Activated T-cell treated with anti-CD3 and anti-CD28 coated beads, Interleukin-2, amount 50 U/mL, for 72 hours (primary cell): ENCODE data around the gene CASP9. TPM values are rescaled to one million over a fixed set of nuclear protein-coding genes. Genes with fewer than 3 reads are reported as not detected.
A peak's percentile ranks its signal among the peaks of the same experiment; 100 is the strongest.
"Not testable (repeated sequence)": the region's sequence is repeated elsewhere in the genome, so short reads cannot be mapped to it uniquely, and the experiment has no call there.

Source experiments
- ATAC-seq, 2 donors: fragments of 150-1000 bp; cut with Tn5 transposase; replicated peaks in 1 of 2; 2 replicates each; pipeline ENCODE4 v1.10.0; 2021; ENCODE audit warnings: moderate library complexity in 2 of 2, mild to moderate bottlenecking in 1 of 2
- DNase-seq, 2 donors: peaks; one replicate each; pipeline ENCODE4 v3.0.0; 2021 to 2022; ENCODE audit warnings: mixed read lengths in 1 of 2
- H3K27ac Mint-ChIP-seq: one replicate; pipeline ENCODE4 v1.8.0; 2022; ENCODE audit warnings: mild to moderate bottlenecking, moderate library complexity, mixed read lengths
- H3K27me3 Mint-ChIP-seq: one replicate; pipeline ENCODE4 v1.8.0; 2022; ENCODE audit warnings: low read depth, mixed read lengths
- H3K36me3 Mint-ChIP-seq, 2 donors: one replicate each; pipeline ENCODE4 v1.8.0; 2022; ENCODE audit warnings: mixed read lengths in 2 of 2, mild to moderate bottlenecking in 1 of 2; ENCODE audit not compliant: insufficient read depth in 2 of 2
- H3K4me1 Mint-ChIP-seq: one replicate; pipeline ENCODE4 v1.8.0; 2022; ENCODE audit warnings: low read depth, mixed read lengths
- H3K4me3 Mint-ChIP-seq, 2 donors: one replicate each; pipeline ENCODE4 v1.8.0; 2022; ENCODE audit warnings: mild to moderate bottlenecking in 2 of 2, mixed read lengths in 2 of 2, moderate library complexity in 2 of 2
- H3K9me3 Mint-ChIP-seq, 2 donors: one replicate each; pipeline ENCODE4 v1.8.0; 2022; ENCODE audit warnings: mixed read lengths in 2 of 2
- total RNA-seq, 2 donors: library from RNA; stranded (reverse); gene quantifications; one replicate each; pipeline ENCODE4 v1.2.3, GENCODE V29; 2022

Gene CASP9
- total RNA-seq, 2 donors from 2014 or later = 13.4 to 16.3 TPM

DNA sequence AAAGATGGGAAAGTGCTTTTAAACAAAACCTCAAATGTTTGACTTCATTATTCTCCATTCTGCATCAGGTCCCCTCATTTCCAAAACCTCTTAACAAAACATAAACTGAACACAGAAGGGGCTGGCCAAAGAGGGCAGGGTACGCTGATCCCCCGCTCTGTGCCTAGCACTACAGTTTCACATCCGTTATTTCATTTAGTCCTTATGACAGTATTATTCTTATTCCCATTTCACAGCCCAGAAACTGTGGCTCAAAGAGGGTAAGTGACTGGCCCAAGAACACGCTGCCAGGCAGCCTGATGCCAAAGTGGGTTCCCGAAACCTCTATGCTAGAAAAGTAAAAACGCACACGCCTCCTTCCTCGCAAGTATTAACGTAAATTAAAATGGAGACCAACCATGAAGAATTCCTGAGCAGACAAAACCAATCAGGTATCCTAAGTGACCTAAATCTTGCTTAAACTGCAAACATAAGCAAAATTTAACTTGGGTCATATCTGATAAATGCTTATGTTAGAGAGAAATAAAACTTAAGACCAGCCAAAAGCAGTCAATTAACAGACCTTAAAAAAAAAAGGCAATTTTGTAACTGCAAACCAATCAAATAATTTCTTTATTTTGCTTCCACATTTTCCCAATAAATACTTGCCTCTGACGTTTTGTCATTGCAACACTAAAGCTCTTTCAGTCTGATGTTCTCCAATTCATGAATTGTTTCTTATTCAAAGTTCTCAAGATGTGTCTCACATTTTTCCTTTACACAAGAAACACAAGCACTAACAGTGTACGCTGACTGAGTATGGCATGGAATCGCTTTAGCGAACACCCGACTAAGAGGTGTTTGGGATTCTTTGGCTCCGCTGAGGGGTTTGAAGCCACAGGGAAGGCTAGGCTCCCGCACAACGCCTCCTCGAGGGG is 653 bp downstream of the CASP9 start:
- peak overlapping the region; percentile 88 to 93 for H3K4me3 Mint-ChIP-seq
- ATAC-seq (no peak), DNase-seq (no peak)
- H3K27ac Mint-ChIP-seq = peak overlapping the region; percentile 35
- no peaks in the 10 kb centered on the region for H3K9me3 Mint-ChIP-seq
- no peaks in the 10 kb centered on the region for H3K36me3 Mint-ChIP-seq
- peaks cover 46% of the 10 kb centered on the region for H3K4me1 Mint-ChIP-seq
- no peaks in the 10 kb centered on the region for H3K27me3 Mint-ChIP-seq

DNA sequence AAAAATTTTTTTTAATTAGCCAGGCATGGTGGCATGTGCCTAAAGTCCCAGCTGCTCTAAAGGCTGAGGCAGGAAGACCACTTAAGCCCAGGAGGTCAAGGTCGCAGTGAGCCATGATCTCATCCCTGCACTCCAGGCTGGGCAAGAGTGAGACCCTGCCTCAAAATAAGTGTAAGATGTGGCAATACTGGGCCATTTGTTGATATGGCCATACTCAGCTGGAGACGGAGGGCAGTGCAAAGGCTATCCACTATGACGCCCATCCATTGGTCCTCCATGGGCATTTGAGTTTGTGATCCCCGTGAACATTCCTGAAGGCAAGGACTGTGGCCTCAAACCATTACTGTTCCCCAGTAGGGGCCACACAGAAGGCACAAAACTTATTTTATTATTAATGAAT is 1.5 kb downstream of the CASP9 start:
- Mint-ChIP-seq H3K9me3 (no peaks in the 10 kb centered on the region), H3K36me3 (no peaks in the 10 kb centered on the region), H3K27me3 (no peaks in the 10 kb centered on the region), H3K4me1 (peaks cover 38% of the 10 kb centered on the region), H3K4me3 (no peak overlapping the region), H3K27ac (no peak overlapping the region)
- DNase-seq = no peak
- no peak for ATAC-seq

- not testable (repeated sequence) for ATAC-seq, H3K36me3 Mint-ChIP-seq, DNase-seq, H3K27me3 Mint-ChIP-seq, H3K9me3 Mint-ChIP-seq, H3K27ac Mint-ChIP-seq
- Mint-ChIP-seq H3K4me1 (peaks cover 34% of the 10 kb centered on the region), H3K4me3 (peak overlapping the region in 1 of 2 donors; percentile 27)
Observed at GRCh38 chr1:15521206-15521906, 2.7 kb downstream of the CASP9 start.

DNA sequence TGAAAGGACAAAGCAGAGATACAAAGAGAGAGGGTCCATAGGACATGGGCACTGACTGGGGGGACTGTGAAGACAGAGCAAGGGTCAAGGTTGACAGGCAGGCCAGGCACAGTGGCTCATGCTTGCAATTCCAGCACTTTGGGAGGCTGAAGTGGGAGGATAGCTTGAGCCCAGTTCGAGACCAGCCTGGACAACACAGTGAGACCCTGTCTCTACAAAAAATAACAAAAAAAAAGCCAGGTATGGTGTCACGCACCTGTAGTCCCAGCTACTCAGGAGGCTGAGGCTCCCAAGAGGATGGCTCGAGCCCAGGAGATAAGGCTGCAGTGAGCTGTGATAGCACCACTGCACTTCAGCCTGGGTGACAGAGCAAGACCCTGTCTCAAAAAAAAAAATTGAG is 4.4 kb downstream of the CASP9 start:
- no peaks in the 10 kb centered on the region for H3K9me3 Mint-ChIP-seq
- ATAC-seq = no peak

DNA sequence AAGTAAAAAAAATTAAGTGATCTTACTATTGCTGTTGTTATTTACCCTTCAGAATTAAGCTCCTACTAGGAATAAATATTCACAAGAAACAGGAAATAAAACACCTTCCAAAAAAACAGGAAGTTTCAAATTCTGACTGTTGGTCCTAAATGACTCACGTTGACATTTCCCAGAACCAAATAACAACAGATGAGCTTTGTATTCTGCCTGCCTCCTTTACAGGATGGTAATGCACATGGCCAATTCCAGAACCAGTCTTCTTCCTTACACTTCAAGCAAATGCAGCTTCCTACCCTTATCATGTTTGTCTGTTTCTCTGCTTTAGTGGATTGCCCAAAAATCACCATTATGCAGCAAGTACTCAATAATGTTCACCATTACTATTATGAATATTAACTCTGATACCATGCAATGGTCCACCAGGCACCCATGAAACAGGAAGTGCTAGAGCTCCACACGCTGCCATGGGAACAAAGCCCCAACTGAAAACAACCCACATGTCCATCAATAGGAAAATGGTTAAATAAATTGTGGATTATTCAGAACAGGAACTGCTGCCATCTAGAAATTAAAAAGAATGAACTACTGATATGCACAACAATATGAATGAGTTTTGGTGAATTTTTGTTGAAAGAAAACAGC is 8.9 kb downstream of the CASP9 start:
- DNase-seq (no peak), ATAC-seq (no peak)
- Mint-ChIP-seq H3K27me3 (no peaks in the 10 kb centered on the region), H3K4me3 (peak overlapping the region; percentile 38 to 51), H3K9me3 (no peaks in the 10 kb centered on the region), H3K27ac (peak overlapping the region; percentile 30), H3K36me3 (peaks cover 4% of the 10 kb centered on the region in 2 donors), H3K4me1 (peaks cover 18% of the 10 kb centered on the region)

More for the DNA sequence above, 4.4 kb downstream of the CASP9 start:
- H3K36me3 Mint-ChIP-seq = peaks cover 0 to 4% of the 10 kb centered on the region in 2 donors
- no peak for DNase-seq
- no peak overlapping the region for H3K4me3 Mint-ChIP-seq
- H3K27ac Mint-ChIP-seq = no peak overlapping the region
- H3K4me1 Mint-ChIP-seq = peaks cover 34% of the 10 kb centered on the region
- no peaks in the 10 kb centered on the region for H3K27me3 Mint-ChIP-seq

GRCh38 chr1:15514557-15514956 is 9.5 kb downstream of the CASP9 start:
- H3K4me3 Mint-ChIP-seq = peak overlapping the region in 1 of 2 donors; percentile 15
- not testable (repeated sequence) for H3K36me3 Mint-ChIP-seq, H3K9me3 Mint-ChIP-seq, H3K27me3 Mint-ChIP-seq, DNase-seq, ATAC-seq
- peak overlapping the region; percentile 80 for H3K27ac Mint-ChIP-seq
- peaks cover 18% of the 10 kb centered on the region for H3K4me1 Mint-ChIP-seq

- no peak overlapping the region for H3K4me3 Mint-ChIP-seq
- peaks cover 18% of the 10 kb centered on the region for H3K4me1 Mint-ChIP-seq
- peaks cover 4% of the 10 kb centered on the region in 2 donors for H3K36me3 Mint-ChIP-seq
- H3K9me3 Mint-ChIP-seq = no peaks in the 10 kb centered on the region
- ATAC-seq (no peak), DNase-seq (no peak)
- H3K27ac Mint-ChIP-seq = peak overlapping the region; percentile 80
- no peaks in the 10 kb centered on the region for H3K27me3 Mint-ChIP-seq
Observed at GRCh38 chr1:15513919-15514318, 10.1 kb downstream of the CASP9 start.

DNA sequence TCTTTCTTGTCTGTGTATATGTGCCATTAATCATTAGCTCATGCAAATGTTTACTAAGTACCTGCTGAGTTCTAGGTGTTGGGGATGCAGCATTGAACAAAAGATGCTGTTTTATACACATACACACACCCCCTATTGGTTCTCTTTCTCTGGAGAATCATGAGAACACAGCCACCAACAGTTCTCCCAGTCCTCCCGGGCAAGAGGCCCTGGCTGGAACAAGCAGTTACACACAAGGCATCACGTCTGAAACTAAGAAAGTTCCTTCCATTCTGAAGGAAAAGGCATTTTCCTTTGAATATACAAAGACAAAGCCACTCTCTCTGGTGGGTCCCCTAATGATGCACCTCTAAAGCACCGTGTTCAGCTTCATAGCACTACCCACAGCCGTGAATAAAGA is 10.8 kb downstream of the CASP9 start:
- peaks cover 18% of the 10 kb centered on the region for H3K4me1 Mint-ChIP-seq
- DNase-seq (no peak), ATAC-seq (no peak)
- H3K4me3 Mint-ChIP-seq = no peak overlapping the region
- H3K27me3 Mint-ChIP-seq = no peaks in the 10 kb centered on the region
- H3K27ac Mint-ChIP-seq = no peak overlapping the region
- H3K36me3 Mint-ChIP-seq = peaks cover 4% of the 10 kb centered on the region in 2 donors
- H3K9me3 Mint-ChIP-seq = no peaks in the 10 kb centered on the region

GRCh38 chr1:15510611-15511405 is 13.2 kb downstream of the CASP9 start:
- DNase-seq (no peak), ATAC-seq (no peak)
- Mint-ChIP-seq H3K27me3 (no peaks in the 10 kb centered on the region), H3K4me1 (peaks cover 18% of the 10 kb centered on the region), H3K36me3 (peaks cover 0 to 4% of the 10 kb centered on the region in 2 donors), H3K4me3 (no peak overlapping the region), H3K27ac (no peak overlapping the region), H3K9me3 (no peaks in the 10 kb centered on the region)

DNA sequence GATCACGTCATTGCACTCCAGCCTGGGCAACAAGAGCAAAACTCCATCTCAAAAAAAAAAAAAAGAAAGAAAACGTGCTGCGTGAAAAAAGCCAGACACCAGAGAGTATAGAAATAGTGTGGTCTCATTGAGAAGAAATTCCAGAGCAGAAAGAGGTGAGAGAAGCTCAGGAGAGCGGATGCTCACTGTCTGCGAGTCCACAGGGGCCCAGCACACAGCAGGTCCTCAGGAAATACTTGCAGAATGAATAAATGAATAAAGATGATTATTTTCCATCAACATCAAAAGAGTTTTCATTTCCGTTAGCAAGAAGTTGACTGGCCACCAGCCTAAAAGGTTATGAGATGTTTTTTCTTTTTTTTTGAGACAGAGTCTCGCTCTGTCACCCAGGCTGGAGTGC is 14.4 kb downstream of the CASP9 start:
- Mint-ChIP-seq H3K36me3 (peaks cover 0 to 4% of the 10 kb centered on the region in 2 donors), H3K4me3 (no peak overlapping the region), H3K27me3 (no peaks in the 10 kb centered on the region), H3K27ac (no peak overlapping the region), H3K9me3 (no peaks in the 10 kb centered on the region), H3K4me1 (peaks cover 7% of the 10 kb centered on the region)
- no peak for DNase-seq
- ATAC-seq = no peak

GRCh38 chr1:15508700-15509487 is 15.1 kb downstream of the CASP9 start:
- Mint-ChIP-seq H3K27me3 (no peaks in the 10 kb centered on the region), H3K27ac (no peak overlapping the region), H3K36me3 (peaks cover 0 to 4% of the 10 kb centered on the region in 2 donors), H3K4me3 (no peak overlapping the region), H3K9me3 (no peaks in the 10 kb centered on the region), H3K4me1 (peaks cover under 1% of the 10 kb centered on the region)
- no peak for DNase-seq
- ATAC-seq = no peak

DNA sequence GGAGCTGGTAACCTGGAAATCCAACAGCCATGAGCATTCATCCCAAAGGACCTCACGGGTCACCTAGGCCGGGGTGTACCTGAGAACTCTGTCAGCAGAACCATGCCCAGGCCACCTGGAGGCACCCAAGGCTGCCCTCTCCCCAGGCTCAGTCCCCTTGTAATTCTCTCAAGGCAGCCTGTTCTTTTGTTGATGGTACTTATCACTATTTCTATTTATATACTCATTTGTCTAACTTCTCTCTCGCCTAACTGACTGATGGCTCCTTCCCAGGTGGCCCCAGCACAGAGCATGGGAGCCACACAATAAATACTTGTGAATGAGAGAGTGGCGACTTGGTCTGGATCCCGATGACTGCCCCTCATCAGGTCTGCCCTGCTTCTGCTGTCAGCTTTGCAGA is 16.7 kb downstream of the CASP9 start:
- H3K27ac Mint-ChIP-seq = no peak overlapping the region
- no peak for DNase-seq
- ATAC-seq = no peak
- no peaks in the 10 kb centered on the region for H3K4me1 Mint-ChIP-seq
- H3K9me3 Mint-ChIP-seq = no peaks in the 10 kb centered on the region
- peaks cover 0 to 4% of the 10 kb centered on the region in 2 donors for H3K36me3 Mint-ChIP-seq
- H3K4me3 Mint-ChIP-seq = no peak overlapping the region
- H3K27me3 Mint-ChIP-seq = no peaks in the 10 kb centered on the region
